ENCODE data around the gene UBE2F.

GRCh38 chr2:238027058-238027457 is 60.2 kb downstream of the UBE2F start:
- TF ChIP-seq CTCF (IDR thresholded peaks at IDR 0.05 in 8 of 11, conservative IDR thresholded peaks at IDR 0.05 in 3 of 11), result no peak
- TF ChIP-seq POLR2AphosphoS5 (IDR thresholded peaks at IDR 0.05), result no peak
